Inflammatory macrophage treated with lipopolysaccharide for 1 hour (primary cell): Measurements from ENCODE around the gene FIP1L1.

Experiments used
- DNase-seq, 2 donors: peaks; one replicate each; pipeline ENCODE4 v3.0.0-alpha.2; 2020 to 2022

The FIP1L1 gene

DNA sequence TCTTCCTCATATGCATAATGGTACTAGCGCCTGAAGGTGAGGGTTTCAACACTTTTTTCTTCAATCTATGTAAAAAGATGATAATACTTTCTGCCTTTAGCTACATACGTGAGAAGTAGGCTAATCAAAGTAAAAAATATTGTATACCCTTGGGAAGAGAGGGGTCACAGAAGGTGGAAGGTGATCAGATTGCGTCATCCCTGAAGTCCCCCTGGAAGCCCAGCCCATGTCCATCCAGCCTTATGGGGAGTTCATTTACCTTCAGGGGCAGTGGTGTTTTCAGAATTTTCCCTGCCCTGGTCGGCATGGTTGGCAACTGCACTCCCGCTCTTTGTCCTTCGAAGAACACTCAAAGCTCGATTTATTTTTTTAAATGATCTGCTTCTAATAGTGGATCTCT lies 129.6 kb downstream of the FIP1L1 start:
- no peak for DNase-seq

DNA sequence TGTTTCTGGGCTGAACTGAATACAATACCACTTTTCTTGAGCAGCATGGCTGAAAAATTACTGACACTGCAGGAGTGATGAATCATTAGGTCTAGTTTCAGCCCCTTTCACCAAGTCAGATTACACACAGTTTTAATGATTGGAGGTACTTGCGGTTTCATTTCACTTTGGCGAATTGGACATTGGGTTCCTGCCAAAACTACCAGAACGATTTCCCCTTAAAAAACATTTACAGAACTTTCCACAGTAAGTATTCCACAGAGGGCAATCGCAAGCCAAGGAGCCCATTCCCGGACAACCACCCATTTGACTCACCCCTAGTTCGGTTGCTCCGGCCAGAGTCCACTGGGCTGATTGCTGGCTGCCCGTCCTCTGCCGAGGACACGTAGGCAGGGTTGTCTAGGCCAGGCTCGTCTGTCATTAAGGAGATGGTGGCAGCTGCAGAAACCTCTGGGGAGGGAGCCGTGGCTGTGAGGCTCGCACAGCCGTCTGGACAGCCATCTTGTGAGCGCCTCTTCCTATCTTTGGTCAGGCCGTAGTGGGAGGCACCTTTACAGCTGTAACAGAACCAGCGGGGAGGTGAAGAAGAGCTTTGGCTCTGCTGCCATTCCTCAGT lies 130.3 kb downstream of the FIP1L1 start:
- no peak for DNase-seq

DNA sequence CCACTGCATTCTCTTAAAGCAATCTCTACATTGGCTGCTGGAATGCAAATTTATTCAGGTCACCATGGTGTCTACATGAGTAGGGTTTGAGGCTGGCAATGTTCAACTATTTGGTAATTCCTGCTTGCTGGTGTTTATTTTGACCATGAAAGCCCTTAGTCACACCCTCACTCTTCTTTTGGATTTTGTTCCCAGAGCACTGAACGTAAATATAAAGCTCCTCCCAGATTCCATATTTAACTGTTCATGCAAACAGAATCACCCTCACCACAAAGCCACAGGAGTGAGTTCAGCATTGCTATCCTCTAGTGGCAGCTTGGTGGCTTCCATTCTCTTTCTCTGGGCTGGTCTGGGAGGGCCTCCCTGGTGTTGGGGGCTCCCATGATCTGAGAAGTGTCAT lies 131.0 kb downstream of the FIP1L1 start:
- DNase-seq = no peak

DNA sequence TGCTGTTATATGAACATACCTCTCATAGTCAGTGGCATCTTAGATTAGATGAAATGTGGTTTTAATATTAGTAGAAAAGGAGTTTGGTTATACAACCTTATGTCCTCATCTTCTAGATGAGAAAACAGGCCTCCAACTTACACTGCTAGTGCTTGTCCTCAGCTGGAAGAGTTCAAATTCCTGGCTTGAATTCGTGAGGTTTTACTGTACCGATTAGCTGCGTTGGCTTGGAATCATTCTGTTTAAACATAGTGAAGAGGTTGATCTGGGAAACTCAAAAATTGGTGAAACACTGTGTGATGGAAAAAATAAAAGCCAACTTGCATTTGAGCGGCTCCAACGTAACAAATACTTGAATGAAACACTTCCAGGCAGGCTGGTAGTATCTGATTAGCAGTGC lies 132.9 kb downstream of the FIP1L1 start:
- DNase-seq = no peak
